HG03095 (cell line): ENCODE data around the gene DEFB114.

Experiments
- ATAC-seq: cut with Tn5 transposase; IDR thresholded peaks from one replicate; pipeline ENCODE4 v1.9.1; 2021; ENCODE audit warnings: moderate library complexity; ENCODE audit not compliant: unreplicated experiment

DEFB114 gene

GRCh38 chr6:49937811-49938210 is 26.2 kb downstream of the DEFB114 start:
- ATAC-seq: no peak

DNA sequence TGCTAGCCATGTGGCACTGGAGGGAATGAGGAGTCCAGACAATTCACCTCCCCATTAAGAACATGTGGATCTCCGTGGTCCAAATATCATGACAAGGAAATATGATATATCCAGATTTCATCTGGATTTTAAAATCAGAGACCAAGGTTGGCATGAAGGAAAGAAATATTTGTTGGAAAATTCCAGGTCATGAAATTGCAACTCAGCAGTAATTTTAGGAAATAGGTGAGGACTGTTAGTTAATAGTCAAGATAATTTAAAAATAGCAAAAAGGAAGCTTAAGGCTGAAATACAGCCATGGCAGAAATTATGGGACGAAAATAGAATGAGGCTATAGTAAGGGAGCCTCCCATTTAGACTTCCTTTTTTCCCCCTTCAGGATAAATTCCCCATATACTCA is 26.9 kb downstream of the DEFB114 start:
- ATAC-seq: no peak

DNA sequence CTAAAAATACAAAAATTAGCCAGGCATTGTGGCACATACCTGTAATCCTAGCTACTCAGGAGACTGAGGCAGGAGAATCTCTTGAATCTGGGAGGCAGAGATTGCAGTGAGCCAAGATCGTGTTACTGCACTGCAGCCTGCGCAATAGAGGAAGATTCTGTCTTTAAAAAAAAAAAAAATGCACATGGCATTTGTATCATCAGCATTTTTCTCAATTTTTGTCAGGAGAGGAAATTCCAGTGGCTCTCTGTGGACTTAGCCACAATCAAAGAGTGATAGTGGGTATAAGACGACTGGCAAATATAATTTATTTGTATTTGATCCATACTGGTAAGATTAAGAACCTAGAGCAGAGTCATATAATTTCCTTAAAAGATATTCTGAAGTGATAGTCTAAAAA is 28.6 kb downstream of the DEFB114 start:
- no peak for ATAC-seq

DNA sequence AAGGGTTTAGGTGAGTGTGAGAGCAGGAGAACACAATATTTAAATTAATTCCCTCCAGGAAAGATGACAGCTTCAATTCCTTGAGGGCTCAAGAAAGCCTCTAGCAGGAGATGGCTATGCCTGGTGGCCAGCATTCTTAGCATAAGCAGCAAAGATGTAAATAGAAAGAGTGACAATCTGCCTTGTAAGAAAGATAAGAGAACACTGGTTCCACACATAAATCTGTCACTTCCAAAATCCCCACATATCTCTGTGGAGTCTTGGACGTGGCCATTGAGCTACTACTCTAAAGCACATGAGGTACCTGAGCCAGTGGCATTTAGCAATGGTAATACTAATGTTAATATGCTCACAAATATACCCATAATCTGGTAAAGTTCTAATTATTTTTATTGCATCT is 29.2 kb downstream of the DEFB114 start:
- ATAC-seq: no peak

GRCh38 chr6:49933526-49933925 is 30.4 kb downstream of the DEFB114 start:
- ATAC-seq: no peak

DNA sequence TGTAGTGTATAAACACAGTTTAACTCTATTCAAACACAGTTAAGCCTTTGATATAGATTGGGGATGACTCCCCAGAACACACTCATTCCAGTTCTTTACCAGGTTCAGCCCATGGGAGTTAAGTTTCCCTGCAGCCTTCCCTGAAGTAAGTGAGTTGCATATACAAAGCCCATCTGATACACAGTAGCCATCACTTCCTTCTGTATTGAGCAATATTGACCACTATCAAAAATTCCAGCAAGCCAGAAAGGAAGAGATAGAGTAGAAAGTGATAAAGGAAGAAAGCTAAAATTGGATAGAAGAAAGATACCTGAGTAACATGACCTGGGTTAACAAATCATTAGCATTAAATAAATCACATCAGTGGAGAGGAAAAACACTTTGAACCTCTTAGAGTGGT is 34.6 kb downstream of the DEFB114 start:
- no peak for ATAC-seq

DNA sequence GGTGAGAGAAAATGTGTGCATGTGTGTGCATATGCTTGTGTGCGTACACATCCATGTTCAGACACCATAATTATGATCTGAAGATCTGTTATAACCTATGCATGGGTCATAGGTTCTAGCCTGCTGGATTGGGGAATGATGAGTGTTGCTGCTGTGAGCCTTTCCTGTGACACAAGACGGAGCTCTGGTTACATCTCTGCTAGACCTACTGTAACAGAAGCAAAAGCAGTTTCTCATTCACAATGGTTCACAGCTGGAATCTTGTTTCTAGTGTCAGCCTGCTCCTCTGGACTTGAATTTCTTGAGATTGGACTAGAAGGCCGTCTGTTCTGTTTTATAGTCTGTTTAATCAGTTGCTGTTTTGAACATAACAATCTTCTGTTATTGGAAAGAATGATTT is 40.1 kb downstream of the DEFB114 start:
- no peak for ATAC-seq

GRCh38 chr6:49919935-49920644 is 43.9 kb downstream of the DEFB114 start:
- ATAC-seq: no peak

- no peak for ATAC-seq
These were observed 44.7 kb downstream of the DEFB114 start for GRCh38 chr6:49919261-49919660.

GRCh38 chr6:49918787-49919186 is 45.2 kb downstream of the DEFB114 start:
- no peak for ATAC-seq

DNA sequence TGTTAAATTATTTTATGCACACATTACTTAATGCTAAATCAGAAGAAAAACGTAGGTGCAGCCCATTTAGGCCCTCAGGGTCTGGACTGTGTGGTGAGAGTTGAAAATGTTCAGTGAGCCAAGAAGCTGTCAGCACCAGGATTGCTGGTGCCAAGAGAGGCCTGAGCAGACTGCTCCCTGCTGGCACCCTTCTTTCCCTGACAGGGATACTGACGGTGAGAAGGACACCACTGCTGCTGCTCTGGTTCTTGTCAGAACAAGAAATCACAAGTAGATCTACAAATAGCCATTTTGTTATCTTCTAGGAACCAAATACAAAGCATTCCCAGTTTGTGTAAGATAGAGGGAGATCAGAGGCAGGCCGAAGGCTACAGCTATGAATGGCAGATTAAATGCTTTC is 48.9 kb downstream of the DEFB114 start:
- ATAC-seq: no peak

GRCh38 chr6:49913636-49914375 is 50.2 kb downstream of the DEFB114 start:
- no peak for ATAC-seq

GRCh38 chr6:49912196-49912595 is 51.8 kb downstream of the DEFB114 start:
- ATAC-seq: no peak

DNA sequence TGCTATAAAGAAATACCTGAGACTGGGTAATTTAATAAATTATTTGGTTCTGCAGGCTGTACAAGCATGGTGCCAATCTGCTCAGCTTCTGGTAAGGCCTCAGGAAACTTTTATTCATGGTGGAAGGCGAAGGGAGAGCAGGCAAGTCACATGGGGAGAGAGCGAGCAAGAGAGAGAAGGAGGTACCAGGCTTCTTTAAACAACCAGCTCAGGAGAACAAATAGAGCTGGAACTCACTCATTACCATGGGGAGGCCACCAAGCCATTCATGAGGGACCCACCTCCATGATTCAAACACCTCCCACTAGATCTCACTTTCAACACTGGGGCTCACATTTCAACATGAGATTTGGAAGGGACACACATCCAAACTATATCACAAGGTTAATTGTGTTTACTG is 52.7 kb downstream of the DEFB114 start:
- ATAC-seq: no peak
